ENCODE data around the gene PPP2R2C.

- no peak for TF ChIP-seq POLR2A (IDR thresholded peaks at IDR 0.05)
- TF ChIP-seq CTCF (IDR thresholded peaks at IDR 0.05 in 8 of 11, conservative IDR thresholded peaks at IDR 0.05 in 3 of 11), result no peak
Observed at GRCh38 chr4:6287017-6287788, 185.2 kb downstream of the PPP2R2C start.
